Measurements from ENCODE around the gene RAB36. TPM values are rescaled to one million over a fixed set of nuclear protein-coding genes. Genes with fewer than 3 reads are reported as not detected.
A peak's percentile ranks its signal among the peaks of the same experiment; 100 is the strongest.

The RAB36 gene
- total RNA-seq, 1 donor from 2014 or later: 0.77 TPM

GRCh38 chr22:23137905-23138561, 7.2 kb upstream of the RAB36 start:
- peak; percentile 24 to 39 for DNase-seq (ENCODE audit: low read depth in 2 of 2)

GRCh38 chr22:23138584-23139435, 6.5 kb upstream of the RAB36 start:
- DNase-seq (ENCODE audit: low read depth in 2 of 2): no peak

DNA sequence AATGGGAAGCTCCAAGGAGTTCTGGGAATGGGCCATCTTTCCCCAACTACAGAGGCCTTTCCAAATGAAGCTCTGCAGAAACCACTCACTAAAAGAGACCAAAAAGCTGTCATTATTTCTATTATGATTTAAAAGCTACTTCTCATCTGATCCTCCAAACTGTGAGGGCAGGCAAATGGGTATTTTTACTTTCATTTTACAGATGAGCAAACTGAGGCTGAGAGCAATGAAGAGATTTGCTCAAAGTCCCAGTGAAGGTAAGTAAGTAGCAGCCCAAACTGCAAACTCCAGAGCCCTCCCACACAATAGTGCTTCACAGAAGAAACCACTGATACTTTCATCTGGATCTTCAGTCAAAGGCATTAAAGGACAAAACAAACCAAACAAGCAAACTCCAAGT, 4.9 kb upstream of the RAB36 start:
- no peak for DNase-seq (ENCODE audit: low read depth in 2 of 2)

DNA sequence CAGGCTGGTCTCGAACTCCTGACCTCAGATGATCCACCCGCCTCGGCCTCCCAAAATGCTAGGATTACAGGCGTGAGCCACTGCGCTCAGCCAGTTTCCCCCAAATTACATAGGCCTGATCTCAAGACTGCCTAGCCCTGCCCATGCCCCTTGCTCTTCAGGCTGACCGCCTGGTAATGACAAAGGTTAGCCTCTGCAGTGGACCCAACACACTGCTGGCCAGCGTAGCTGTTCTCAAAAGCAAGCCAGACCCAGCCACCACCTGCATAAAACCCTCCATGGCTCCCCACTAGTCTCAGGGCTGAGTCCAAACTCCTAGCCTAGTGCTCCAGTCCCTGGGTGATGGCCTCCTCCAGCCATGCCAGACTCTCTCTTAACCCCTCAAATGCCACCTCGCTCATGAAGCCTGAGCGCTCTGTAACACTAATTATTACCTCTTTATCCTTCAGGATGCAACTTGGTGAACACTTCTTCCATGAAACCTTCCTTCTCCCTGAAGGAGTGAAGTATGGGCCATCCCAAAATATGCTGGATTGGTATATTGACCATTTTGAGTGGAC, 2.7 kb upstream of the RAB36 start:
- no peak for DNase-seq (ENCODE audit: low read depth in 2 of 2)

GRCh38 chr22:23143119-23143518, 2.2 kb upstream of the RAB36 start:
- no peak for DNase-seq (ENCODE audit: low read depth in 2 of 2)

- no peak for DNase-seq (ENCODE audit: low read depth in 2 of 2)
Measured at GRCh38 chr22:23144432-23144831, 845 bp upstream of the RAB36 start.

DNA sequence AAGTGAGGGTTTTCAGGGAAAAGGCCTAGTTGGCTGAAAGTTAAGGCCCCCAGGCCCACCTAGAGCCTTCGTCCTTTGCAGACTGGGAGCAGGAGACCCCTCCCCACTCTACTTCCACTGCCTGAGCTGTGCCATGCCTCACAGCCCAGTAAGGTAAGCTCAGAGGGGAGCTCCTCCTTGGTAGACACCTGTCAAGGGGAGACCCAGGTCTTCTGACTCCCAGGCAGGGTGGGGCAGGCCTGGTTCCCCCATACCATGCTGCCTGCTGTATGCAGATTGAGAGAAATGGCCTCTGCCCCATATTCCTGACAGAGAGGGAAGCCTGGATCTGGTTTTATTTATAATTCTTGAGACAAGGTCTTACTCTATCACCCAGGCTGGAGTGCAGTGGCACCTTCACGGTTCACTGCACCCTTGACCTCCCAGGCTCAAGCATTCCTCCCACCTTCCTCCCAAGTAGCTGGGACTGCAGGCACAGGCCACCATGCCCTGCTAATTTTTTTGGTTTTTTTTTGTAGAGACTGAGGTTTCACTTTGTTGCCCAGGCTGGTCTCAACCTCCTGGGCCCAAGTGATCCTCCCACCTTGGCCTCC, 697 bp downstream of the RAB36 start:
- DNase-seq (ENCODE audit: low read depth in 2 of 2): no peak

DNA sequence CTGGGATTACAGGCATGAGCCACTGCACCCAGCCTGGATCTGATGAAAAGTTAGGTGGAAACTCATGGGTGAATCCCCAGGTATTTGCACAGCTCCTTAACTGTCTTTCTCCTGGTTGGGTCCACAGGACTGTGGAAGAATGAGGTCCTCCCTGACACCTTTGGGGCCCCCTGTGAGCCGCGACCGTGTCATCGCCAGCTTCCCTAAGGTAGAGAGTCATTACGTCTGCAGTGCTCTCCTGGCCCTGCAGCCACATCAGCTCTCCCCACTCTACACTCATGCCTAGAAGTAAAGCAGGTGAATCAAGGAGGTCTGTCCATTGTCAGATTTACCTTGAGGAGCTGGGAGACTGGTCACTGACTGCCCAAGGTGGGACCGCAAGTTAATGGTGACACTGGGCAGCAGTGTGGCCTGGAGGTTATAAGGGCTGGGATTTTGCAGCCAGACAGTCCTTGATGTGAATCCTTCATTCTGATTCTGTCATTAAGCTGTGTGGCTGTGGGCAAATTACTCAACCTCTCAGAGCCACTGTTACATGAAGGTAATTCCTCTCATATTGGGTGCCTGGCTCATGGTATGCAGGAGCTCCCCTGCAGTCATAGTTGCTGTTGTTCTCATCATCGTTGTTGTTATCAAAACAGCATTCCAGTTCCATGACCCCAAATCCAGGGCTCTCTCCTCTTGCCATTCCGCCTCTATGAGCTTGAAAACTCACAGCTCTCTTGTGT, 1.4 kb downstream of the RAB36 start:
- DNase-seq (ENCODE audit: low read depth in 2 of 2): no peak

GRCh38 chr22:23147617-23148387, 2.5 kb downstream of the RAB36 start:
- peak in 1 of 2 donors; percentile 34 for DNase-seq (ENCODE audit: low read depth in 2 of 2)

- no peak for DNase-seq (ENCODE audit: low read depth in 2 of 2)
Measured at GRCh38 chr22:23149743-23150238, 4.5 kb downstream of the RAB36 start.

DNA sequence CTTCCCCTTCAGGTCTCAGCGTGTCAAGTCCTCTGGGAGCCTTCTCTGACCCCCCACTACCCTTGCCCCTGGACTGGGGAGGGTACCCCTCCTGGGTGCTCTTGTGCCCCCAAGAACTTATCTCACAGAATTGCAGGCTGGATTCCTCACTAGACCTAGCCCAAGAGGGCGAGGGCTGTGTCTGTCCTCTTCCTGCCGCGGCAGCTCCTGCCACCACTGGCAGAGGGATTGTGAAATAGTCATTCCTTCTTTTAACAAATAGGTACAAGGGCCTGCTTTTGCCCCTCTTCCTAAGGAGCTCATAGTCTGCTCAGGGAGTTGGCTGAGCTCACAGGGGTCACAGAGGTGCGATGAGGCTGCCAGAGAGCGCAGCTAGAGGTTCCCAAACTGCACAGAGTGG, 5.5 kb downstream of the RAB36 start:
- no peak for DNase-seq (ENCODE audit: low read depth in 2 of 2)

DNA sequence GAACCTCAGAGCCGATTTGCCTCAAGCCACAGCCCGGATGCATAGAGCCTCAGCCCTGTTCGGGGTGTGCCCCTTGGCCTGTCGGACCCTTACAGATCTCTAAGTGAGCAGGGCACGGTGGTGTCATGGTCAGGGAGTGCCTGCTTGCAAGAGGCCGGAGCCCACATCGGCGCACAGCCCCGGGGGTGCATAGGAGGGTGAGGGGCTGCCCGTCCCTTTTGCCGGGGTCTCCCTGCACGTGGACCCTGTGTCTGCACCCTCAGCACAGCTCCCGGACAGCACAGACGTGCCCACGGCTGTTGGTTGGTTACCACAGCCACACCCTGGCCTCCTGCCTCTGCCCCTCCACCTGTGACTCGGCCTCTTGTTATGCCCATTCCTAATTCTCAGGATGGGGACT, 6.5 kb downstream of the RAB36 start:
- DNase-seq (ENCODE audit: low read depth in 2 of 2): no peak

DNA sequence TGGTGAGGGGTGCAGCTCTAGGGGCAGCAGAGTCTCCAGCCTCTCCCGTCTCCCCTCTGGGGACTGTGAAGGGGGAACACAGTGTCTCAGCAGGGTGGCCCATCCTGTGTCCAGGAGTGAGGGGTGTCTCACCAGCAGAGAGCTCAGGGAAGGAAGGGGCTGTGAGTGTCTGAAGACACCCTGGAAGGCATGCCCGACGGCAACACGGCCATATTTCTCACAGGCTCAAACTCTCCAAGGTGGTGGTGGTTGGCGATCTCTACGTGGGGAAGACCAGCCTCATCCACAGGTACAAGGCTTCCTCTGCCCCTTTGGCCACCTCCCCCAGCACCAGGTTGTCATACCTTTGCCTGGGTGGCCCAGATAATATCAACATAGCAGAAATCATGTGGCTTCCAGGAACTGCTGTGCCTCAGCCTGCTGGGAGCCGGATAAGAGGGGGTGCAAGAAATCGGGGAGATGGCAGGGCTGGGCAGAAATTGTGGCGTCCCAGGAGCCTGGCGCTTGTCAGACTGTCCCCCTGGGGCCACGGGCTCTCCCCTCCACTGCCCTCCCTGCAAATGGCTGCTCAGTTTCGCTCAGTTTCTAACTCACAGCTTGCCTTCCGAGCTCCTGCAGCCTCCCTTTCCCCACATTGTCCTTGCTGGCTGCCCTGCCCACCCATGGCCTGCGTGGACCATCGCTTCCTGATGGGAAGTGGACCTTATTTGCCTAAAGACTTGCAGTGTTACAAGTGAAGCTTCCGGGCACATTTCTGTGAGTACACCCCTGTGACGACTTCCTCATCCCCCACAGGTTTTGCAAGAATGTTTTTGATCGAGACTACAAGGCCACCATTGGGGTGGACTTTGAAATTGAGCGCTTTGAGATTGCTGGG, 7.2 kb downstream of the RAB36 start:
- no peak for DNase-seq (ENCODE audit: low read depth in 2 of 2)

DNA sequence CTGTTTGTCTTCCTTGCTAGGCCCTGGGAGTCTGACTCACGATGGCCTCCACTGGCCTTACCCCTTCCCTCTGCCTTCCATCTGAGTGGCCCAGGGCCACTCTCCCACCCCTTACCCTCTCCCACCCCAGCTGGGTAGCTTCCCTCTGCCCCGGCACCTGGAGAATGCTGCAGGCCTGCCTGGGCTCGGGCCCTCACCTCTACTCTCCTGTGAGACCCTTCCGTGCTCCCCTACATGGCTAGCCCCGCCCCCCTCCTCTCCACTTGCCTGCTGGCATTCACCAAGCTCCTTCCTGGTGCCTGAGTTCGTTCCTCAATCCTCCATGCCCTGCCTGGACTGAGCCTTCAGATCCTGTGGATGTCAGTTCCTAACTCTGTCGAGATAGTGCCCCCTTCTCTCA, 8.7 kb downstream of the RAB36 start:
- DNase-seq (ENCODE audit: low read depth in 2 of 2): no peak

DNA sequence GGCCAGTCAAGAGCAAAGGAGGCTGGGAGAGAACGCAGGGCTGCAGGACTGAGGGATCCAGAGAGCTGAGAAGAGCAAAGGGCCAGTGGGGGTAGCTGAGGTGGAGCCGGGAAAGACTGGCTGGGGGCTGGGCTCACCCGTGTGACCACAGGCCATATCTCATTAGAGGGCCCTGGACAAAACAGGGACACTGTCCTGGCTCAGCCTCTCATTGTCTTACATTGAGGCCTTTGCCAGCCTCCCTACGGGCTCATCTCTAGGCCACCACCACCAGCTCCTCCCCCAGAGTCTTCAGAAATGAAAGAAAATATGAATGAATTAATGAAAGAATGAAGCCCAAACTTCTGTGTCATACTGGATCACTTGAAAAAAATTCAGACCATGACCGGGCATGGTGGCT, 9.2 kb downstream of the RAB36 start:
- DNase-seq (ENCODE audit: low read depth in 2 of 2): no peak

GRCh38 chr22:23155143-23155542, 9.9 kb downstream of the RAB36 start:
- no peak for DNase-seq (ENCODE audit: low read depth in 2 of 2)

GRCh38 chr22:23155831-23156230, 10.6 kb downstream of the RAB36 start:
- no peak for DNase-seq (ENCODE audit: low read depth in 2 of 2)

DNA sequence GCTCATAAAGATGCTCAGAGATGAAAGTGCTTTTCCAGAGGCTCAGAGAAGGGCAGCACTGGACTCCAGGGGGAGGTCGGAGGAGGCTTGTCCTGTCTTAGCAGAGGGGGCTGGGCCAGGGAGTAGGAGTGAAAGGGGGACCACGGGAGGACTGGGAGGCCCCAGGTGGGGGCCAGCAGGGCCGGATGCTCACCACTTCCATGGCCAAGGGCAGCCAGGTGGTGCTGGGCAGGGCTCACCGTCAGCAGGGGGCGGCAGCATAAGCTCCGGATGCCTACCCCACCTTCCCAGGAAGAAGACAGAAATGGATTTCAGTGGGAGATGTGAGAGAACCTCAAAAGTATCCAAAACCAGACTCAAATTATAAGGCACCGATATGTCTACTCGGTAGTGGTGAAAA, 11.0 kb downstream of the RAB36 start:
- DNase-seq (ENCODE audit: low read depth in 2 of 2): no peak

Measured in dermis microvascular lymphatic vessel endothelial cell (primary cell).